ENCODE data around the gene CLDN22. TPM values are rescaled to one million over a fixed set of nuclear protein-coding genes. Genes with fewer than 3 reads are reported as not detected.

Gene CLDN22
- total and polyA plus RNA-seq, 2 of the 8 experiments (the other 6 are each of a cell fraction or from before 2014, with no cell fraction given) = not detected

DNA sequence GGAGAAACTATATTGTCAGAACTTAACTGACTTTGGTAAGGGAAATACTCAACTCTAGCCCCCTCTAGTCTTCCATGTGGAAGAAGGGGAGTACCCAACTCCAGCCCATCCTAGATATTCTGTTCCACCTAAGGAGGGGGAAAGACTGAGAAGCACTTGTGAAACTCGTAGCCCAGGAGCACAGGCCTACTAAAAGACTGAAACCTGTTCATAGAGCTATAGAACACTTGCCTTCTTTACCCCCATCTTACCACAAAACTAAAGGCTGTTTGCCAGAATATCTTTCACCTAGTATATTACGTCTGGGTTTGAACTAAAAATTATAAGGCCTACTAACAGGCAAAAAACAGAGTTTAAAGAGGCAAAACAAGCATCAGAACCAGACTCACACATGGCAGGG is 15.5 kb downstream of the CLDN22 start:
- H3K79me2 ChIP-seq (ENCODE audit: control insufficient read depth in 1 of 2, insufficient read depth in 2 of 2, low read length in 2 of 2) = no peaks in the 10 kb centered on the region
- no peaks in the 10 kb centered on the region for H3K79me1 ChIP-seq (ENCODE audit: low read depth, low read length)
- no peak overlapping the region for H3K23ac ChIP-seq (ENCODE audit: insufficient read length)
- no peak overlapping the region for H2BK20ac ChIP-seq (ENCODE audit: low read length)
- no peak overlapping the region for H2AK5ac ChIP-seq (ENCODE audit: low read depth, low read length)
- no peak overlapping the region for H4K91ac ChIP-seq (replicated peaks; ENCODE audit: insufficient read length, low read length)
- no peaks in the 10 kb centered on the region for H3K23me2 ChIP-seq (ENCODE audit: low read depth, low read length)
- CTCF ChIA-PET (ENCODE audit: partially characterized antibody) = interaction anchor here (0.5 kb wide), 1 partner anchor 12 kb away, joined by 4 read pairs; no protein-coding TSS in a partner anchor
- H2AFZ ChIP-seq (ENCODE audit: low read length) = no peak overlapping the region
- no peak overlapping the region for H3K14ac ChIP-seq (ENCODE audit: insufficient read length)
- no peak for DNase-seq (ENCODE audit: low read depth in 1 of 2, low spot score in 2 of 2)
- H3K18ac ChIP-seq (ENCODE audit: extremely low read depth, low read length) = no peak overlapping the region
- TF ChIP-seq TBP (IDR thresholded peaks at IDR 0.05; ENCODE audit: low read depth, low read length) = no peak
- no peak overlapping the region for H2BK15ac ChIP-seq (ENCODE audit: low read length)
- no peaks in the 10 kb centered on the region for H3K27me3 ChIP-seq (replicated peaks in 1 of 4; ENCODE audit: control insufficient read depth in 3 of 4, extremely low read depth in 1 of 4, insufficient read depth in 3 of 4, low read length in 3 of 4)
- no peak overlapping the region for H4K8ac ChIP-seq (ENCODE audit: extremely low read depth, insufficient read depth, low read length)
- H3K9me3 ChIP-seq (ENCODE audit: insufficient read depth in 2 of 2, low read depth in 1 of 2, low read length in 1 of 2) = no peaks in the 10 kb centered on the region
- H3K36me3 ChIP-seq (ENCODE audit: control insufficient read depth in 2 of 4, insufficient read depth in 4 of 4, low read length in 3 of 4) = peaks cover 0 to 17% (median 7%) of the 10 kb centered on the region in 4 experiments; a peak in 3 of 8 replicates
- WGBS, 2 experiments (ENCODE audit: extremely low coverage in 1 of 2, insufficient coverage in 1 of 2, insufficient read length in 1 of 2, insufficient replicate concordance in 2 of 2, low coverage in 1 of 2, low lambda C conversion rate in 2 of 2, missing lambda C conversion rate in 1 of 2) = 86% methylated on average over 2 of the region's 2 CpGs; no CpG with 5 or more reads in 1 of the 2 experiments
- POLR2A ChIA-PET (ENCODE audit: partially characterized antibody) = interaction anchor here (1.0 to 1.4 kb wide), 2 partner anchors 8 to 14 kb away, joined by 3 to 4 read pairs; no protein-coding TSS in a partner anchor
- no peaks in the 10 kb centered on the region for H3K4me1 ChIP-seq (replicated peaks in 1 of 4; ENCODE audit: control insufficient read depth in 3 of 4, insufficient read depth in 4 of 4, low read length in 3 of 4)
- H3K4ac ChIP-seq (replicated peaks; ENCODE audit: insufficient read length, low read depth, low read length) = no peak overlapping the region
- H2BK5ac ChIP-seq (ENCODE audit: low read depth, low read length) = no peak overlapping the region
- no peak overlapping the region for H3K27ac ChIP-seq (ENCODE audit: low read depth, low read length)
- FAIRE-seq = no peak
- no peaks in the 10 kb centered on the region for H4K20me1 ChIP-seq (replicated peaks in 1 of 2; ENCODE audit: control insufficient read depth in 1 of 2, insufficient read depth in 2 of 2, low read length in 2 of 2)
- no peak overlapping the region for H2BK120ac ChIP-seq (replicated peaks; ENCODE audit: low read depth, low read length)
- no peak overlapping the region for H2BK12ac ChIP-seq (ENCODE audit: low read depth, low read length)
- H3K4me3 ChIP-seq (ENCODE audit: extremely low read depth in 1 of 4, insufficient read depth in 2 of 4, low read depth in 3 of 4, low read length in 4 of 4) = no peak overlapping the region
- no peak overlapping the region for H4K5ac ChIP-seq (ENCODE audit: insufficient read length, low read depth, low read length)
- H3K9ac ChIP-seq (replicated peaks in 1 of 4; ENCODE audit: extremely low read depth in 1 of 4, low read depth in 3 of 4, low read length in 3 of 4) = no peak overlapping the region
- no peak overlapping the region for H3K56ac ChIP-seq (replicated peaks; ENCODE audit: insufficient read length, low read depth, low read length)
- H3K4me2 ChIP-seq (ENCODE audit: insufficient read depth in 1 of 2, low read depth in 2 of 2, low read length in 2 of 2) = no peak overlapping the region

All from H1 (cell line).